OCI-LY1 (cell line): ENCODE measurements around the gene CLDN3.

Source experiments
- H2AFZ ChIP-seq: fragments of 200-600 bp; sonication (generic), shearing (Covaris generic); 2 replicates; pipeline ENCODE4 v1.6.0; 2014; ENCODE audit warnings: antibody characterized with exemption, mild to moderate bottlenecking, low read length
- H3F3A ChIP-seq: fragments of 200-600 bp; sonication (generic), shearing (Covaris generic); 2 replicates; pipeline ENCODE4 v1.6.0; 2014; ENCODE audit warnings: mild to moderate bottlenecking, antibody characterized with exemption, low read length, moderate library complexity; ENCODE audit not compliant: insufficient read depth
- H3K27ac ChIP-seq: fragments of 200-600 bp; sonication (generic); 2 replicates; pipeline ENCODE4 v1.5.1; 2014; ENCODE audit warnings: low read length, mixed run types, mild to moderate bottlenecking, low read depth; ENCODE audit not compliant: poor library complexity, severe bottlenecking
- H3K27me3 ChIP-seq: fragments of 200-600 bp; sonication (generic); 2 replicates; pipeline ENCODE4 v1.6.0; 2014; ENCODE audit warnings: antibody characterized with exemption, mild to moderate bottlenecking, low read length, moderate library complexity; ENCODE audit not compliant: insufficient read depth
- H3K36me3 ChIP-seq: fragments of 200-600 bp; sonication (generic); 2 replicates; pipeline ENCODE4 v1.6.1; 2014; ENCODE audit warnings: mild to moderate bottlenecking, antibody characterized with exemption, low read length, moderate library complexity, mixed read lengths; ENCODE audit not compliant: insufficient read depth
- H3K4me1 ChIP-seq: fragments of 200-600 bp; sonication (generic); 2 replicates; pipeline ENCODE4 v1.5.1; 2014; ENCODE audit warnings: mild to moderate bottlenecking, low read length, moderate library complexity; ENCODE audit not compliant: insufficient read depth, severe bottlenecking
- H3K4me2 ChIP-seq: fragments of 200-600 bp; sonication (generic), shearing (Covaris generic); 2 replicates; pipeline ENCODE4 v1.6.1; 2014; ENCODE audit warnings: low read length
- H3K4me3 ChIP-seq: fragments of 200-600 bp; sonication (generic); 2 replicates; pipeline ENCODE4 v1.5.1; 2014; ENCODE audit warnings: low read length, low read depth, mild to moderate bottlenecking, mixed read lengths; ENCODE audit not compliant: poor library complexity, severe bottlenecking
- H3K79me2 ChIP-seq: fragments of 200-600 bp; shearing (Covaris generic); 2 replicates; pipeline ENCODE4 v1.6.1; 2016; ENCODE audit warnings: mixed run types, low read length, mixed read lengths; ENCODE audit not compliant: insufficient read depth
- H3K9ac ChIP-seq: fragments of 200-600 bp; sonication (generic), shearing (Covaris generic); 2 replicates; pipeline ENCODE4 v1.6.1; 2014; ENCODE audit warnings: mild to moderate bottlenecking, low read length, mixed read lengths
- H3K9me2 ChIP-seq: fragments of 200-600 bp; sonication (generic), shearing (Covaris generic); 2 replicates; pipeline ENCODE4 v1.6.1; 2014; ENCODE audit warnings: low read depth, mild to moderate bottlenecking, low read length, mixed read lengths
- H3K9me3 ChIP-seq: fragments of 200-600 bp; shearing (Covaris generic); 2 replicates; pipeline ENCODE4 v1.6.1; 2014; ENCODE audit warnings: low read length, mixed read lengths
- H4K20me1 ChIP-seq: fragments of 200-600 bp; sonication (generic), shearing (Covaris generic); 2 replicates; pipeline ENCODE4 v1.6.0; 2016; ENCODE audit warnings: mild to moderate bottlenecking, low read length; ENCODE audit not compliant: insufficient read depth
- EZH2 ChIP-seq: fragments of 200-600 bp; sonication (generic), shearing (Covaris generic); IDR thresholded peaks from 2 replicates; pipeline ENCODE4 v1.8.0; 2017; ENCODE audit warnings: borderline replicate concordance, mixed run types, mild to moderate bottlenecking, antibody characterized with exemption, low read length, moderate library complexity, mixed read lengths
- TF ChIP-seq, protein P1 (sequence below): fragments of 200-600 bp; sonication (generic), shearing (Covaris generic); IDR thresholded peaks from 2 replicates; pipeline ENCODE4 v1.5.1; 2017; ENCODE audit warnings: mild to moderate bottlenecking, antibody characterized with exemption, low read length, moderate library complexity, mixed read lengths

The CLDN3 gene

DNA sequence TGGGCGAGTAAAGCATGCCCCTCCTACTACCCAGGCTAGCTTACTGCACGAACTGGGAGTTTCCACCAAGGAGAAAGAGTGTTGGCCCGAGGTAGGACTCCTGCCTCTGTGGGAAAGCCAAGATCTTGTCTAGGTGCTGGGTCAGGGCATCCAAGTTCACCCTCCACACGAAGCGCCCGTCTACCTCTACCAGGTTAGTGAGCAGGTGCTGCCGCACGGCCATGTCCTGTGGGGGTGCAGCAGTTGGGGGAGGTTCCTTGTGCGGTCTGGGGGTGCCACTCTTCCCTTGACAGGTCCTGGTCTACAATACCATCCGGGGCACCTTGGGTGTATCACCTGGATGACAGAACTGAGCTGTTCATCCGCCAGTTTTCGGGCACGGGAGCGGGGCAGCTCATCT is 33.2 kb downstream of the CLDN3 start:
- TF ChIP-seq, protein P1, sequence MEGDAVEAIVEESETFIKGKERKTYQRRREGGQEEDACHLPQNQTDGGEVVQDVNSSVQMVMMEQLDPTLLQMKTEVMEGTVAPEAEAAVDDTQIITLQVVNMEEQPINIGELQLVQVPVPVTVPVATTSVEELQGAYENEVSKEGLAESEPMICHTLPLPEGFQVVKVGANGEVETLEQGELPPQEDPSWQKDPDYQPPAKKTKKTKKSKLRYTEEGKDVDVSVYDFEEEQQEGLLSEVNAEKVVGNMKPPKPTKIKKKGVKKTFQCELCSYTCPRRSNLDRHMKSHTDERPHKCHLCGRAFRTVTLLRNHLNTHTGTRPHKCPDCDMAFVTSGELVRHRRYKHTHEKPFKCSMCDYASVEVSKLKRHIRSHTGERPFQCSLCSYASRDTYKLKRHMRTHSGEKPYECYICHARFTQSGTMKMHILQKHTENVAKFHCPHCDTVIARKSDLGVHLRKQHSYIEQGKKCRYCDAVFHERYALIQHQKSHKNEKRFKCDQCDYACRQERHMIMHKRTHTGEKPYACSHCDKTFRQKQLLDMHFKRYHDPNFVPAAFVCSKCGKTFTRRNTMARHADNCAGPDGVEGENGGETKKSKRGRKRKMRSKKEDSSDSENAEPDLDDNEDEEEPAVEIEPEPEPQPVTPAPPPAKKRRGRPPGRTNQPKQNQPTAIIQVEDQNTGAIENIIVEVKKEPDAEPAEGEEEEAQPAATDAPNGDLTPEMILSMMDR: no peak
- no peak for TF ChIP-seq EZH2
- Histone ChIP-seq H3K79me2 (no peaks in the 10 kb centered on the region), H3K9ac (no peak overlapping the region), H3K27ac (no peak overlapping the region), H3K4me2 (no peak overlapping the region), H3K9me3 (no peaks in the 10 kb centered on the region), H3K4me1 (peaks cover 10% of the 10 kb centered on the region), H3K9me2 (no peaks in the 10 kb centered on the region), H4K20me1 (no peaks in the 10 kb centered on the region), H3F3A (no peaks in the 10 kb centered on the region), H3K36me3 (peaks cover 16% of the 10 kb centered on the region), H3K27me3 (no peaks in the 10 kb centered on the region), H3K4me3 (no peak overlapping the region), H2AFZ (no peak overlapping the region)

- Histone ChIP-seq H3F3A (no peaks in the 10 kb centered on the region), H3K4me3 (no peak overlapping the region), H3K27ac (no peak overlapping the region), H3K36me3 (peaks cover 16% of the 10 kb centered on the region), H3K9ac (no peak overlapping the region), H3K4me2 (no peak overlapping the region), H3K9me3 (no peaks in the 10 kb centered on the region), H3K79me2 (no peaks in the 10 kb centered on the region), H3K9me2 (no peaks in the 10 kb centered on the region), H3K4me1 (peaks cover 10% of the 10 kb centered on the region), H4K20me1 (no peaks in the 10 kb centered on the region), H2AFZ (no peak overlapping the region), H3K27me3 (no peaks in the 10 kb centered on the region)
- no peak for TF ChIP-seq EZH2
- TF ChIP-seq, protein P1: no peak
Measured at GRCh38 chr7:73735528-73735905, 34.6 kb downstream of the CLDN3 start.

DNA sequence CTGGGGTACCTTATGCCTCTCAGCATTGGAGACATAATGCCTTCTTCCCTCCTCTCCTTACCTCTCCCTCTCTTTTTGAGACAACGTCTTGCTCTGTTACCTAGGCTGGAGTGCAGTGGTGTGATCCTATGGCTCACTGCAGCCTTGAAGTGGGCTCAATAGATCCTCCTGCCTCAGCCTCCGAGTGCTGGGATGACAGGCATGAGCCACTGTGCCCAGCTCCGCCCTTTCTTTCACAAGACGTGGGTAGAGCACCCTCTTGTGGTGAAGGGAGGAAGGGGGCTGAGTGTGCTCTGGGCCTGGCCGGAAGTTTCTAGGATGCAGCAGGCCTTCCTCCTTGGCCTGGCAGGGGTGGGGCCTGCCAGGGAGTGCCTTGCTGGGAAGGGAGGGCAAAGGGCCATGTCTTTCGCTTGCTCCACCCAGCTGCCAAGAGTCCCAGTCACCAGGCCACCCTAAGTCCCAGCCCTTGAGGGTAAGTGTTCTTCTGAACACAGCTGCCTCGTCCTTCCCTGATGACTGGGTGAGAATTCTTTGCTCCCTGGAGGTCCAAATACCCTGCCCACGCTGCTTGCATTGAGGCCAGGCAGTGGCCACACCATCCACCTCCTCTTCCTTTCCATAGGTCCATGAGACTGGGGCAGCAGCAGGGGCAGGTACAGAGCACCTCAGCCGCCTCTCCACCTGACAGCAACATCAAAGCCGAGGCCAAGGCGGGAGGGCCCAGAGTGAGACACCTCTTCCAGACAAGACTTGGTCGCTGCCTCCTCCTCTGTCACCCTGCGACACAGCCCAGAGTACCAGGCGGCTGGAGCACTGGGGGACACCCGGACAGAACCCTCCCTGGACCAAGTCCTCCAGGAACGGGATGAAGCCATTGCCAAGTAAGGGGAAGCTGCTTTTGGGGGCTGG is 35.2 kb downstream of the CLDN3 start:
- Histone ChIP-seq H3K79me2 (no peaks in the 10 kb centered on the region), H3K4me1 (peaks cover 10% of the 10 kb centered on the region), H4K20me1 (no peaks in the 10 kb centered on the region), H3K36me3 (peaks cover 16% of the 10 kb centered on the region), H3F3A (no peaks in the 10 kb centered on the region), H3K27ac (no peak overlapping the region), H3K4me2 (no peak overlapping the region), H3K27me3 (no peaks in the 10 kb centered on the region), H3K9me2 (no peaks in the 10 kb centered on the region), H3K9me3 (no peaks in the 10 kb centered on the region), H3K4me3 (no peak overlapping the region), H3K9ac (no peak overlapping the region; the same call in 1 of the 2 replicates), H2AFZ (no peak overlapping the region)
- TF ChIP-seq, protein P1: peak; percentile 98
- TF ChIP-seq EZH2: no peak
